IMR-90 (cell line): ENCODE results near the gene NTSR1. TPM values are rescaled to one million over a fixed set of nuclear protein-coding genes. Genes with fewer than 3 reads are reported as not detected.

Source experiments
- ATAC-seq: fragments of 200-7000 bp; cut with Tn5 transposase; 2 replicates; pipeline ENCODE4 v1.9.1; 2020; ENCODE audit warnings: low read depth, mild to moderate bottlenecking, moderate library complexity
- BruUV-seq: library from RNA; stranded (reverse); fragments of 400-500 nt; replicated peaks from 2 replicates; lab custom pipeline; 2021; lab: Mats Ljungman, UMichigan
- CTCF ChIA-PET: fragments of 300-600 bp; formaldehyde crosslinking; extraction: SDS; loops from one replicate; lab custom pipeline; 2021; ENCODE audit warnings: antibody characterized with exemption; lab: Yijun Ruan, JAX
- POLR2A ChIA-PET: fragments of 300-600 bp; sonication (Branson Sonifier 250); formaldehyde crosslinking; loops from one replicate; lab custom pipeline; 2022; ENCODE audit warnings: antibody characterized with exemption; ENCODE audit not compliant: unreplicated experiment; lab: Charles Lee
- DNase-seq: peaks from one replicate; pipeline ENCODE4 v3.0.0; 2013
- H2AFZ ChIP-seq: replicated peaks from 2 replicates; pipeline ENCODE3; 2013; ENCODE audit warnings: low read length, mild to moderate bottlenecking; ENCODE audit not compliant: poor library complexity
- H2AK5ac ChIP-seq: 2 replicates; pipeline ENCODE4 v1.6.1; 2013; ENCODE audit warnings: low read depth, low read length, inconsistent platforms
- H2AK9ac ChIP-seq: replicated peaks from 2 replicates; pipeline ENCODE3; 2013; ENCODE audit warnings: mild to moderate bottlenecking, low read depth, low read length, moderate library complexity; ENCODE audit not compliant: poor library complexity
- H2BK120ac ChIP-seq: 2 replicates; pipeline ENCODE4 v1.6.1; 2013; ENCODE audit warnings: low read depth, low read length, inconsistent platforms
- H2BK15ac ChIP-seq: 3 replicates; pipeline ENCODE4 v1.6.1; 2013; ENCODE audit warnings: low read depth, low read length, inconsistent platforms
- H2BK20ac ChIP-seq: 2 replicates; pipeline ENCODE4 v1.6.1; 2013; ENCODE audit warnings: low read depth, mild to moderate bottlenecking, inconsistent platforms, low read length, moderate library complexity
- H2BK5ac ChIP-seq: 2 replicates; pipeline ENCODE4 v1.6.1; 2013; ENCODE audit warnings: mild to moderate bottlenecking, low read depth, low read length, inconsistent platforms; ENCODE audit not compliant: poor library complexity, severe bottlenecking
- H3K14ac ChIP-seq: replicated peaks from 2 replicates; pipeline ENCODE4 v1.6.1; 2013; ENCODE audit warnings: low read depth, low read length, inconsistent platforms
- H3K18ac ChIP-seq: 2 replicates; pipeline ENCODE4 v1.6.1; 2013; ENCODE audit warnings: low read depth, low read length, control low read depth
- H3K23ac ChIP-seq: 2 replicates; pipeline ENCODE4 v1.6.1; 2013; ENCODE audit warnings: low read depth, low read length, inconsistent platforms
- H3K27ac ChIP-seq: 2 replicates; pipeline ENCODE4 v1.5.1; 2013; ENCODE audit warnings: mild to moderate bottlenecking, control low read depth, low read length; ENCODE audit not compliant: insufficient read depth
- H3K27me3 ChIP-seq: 2 replicates; pipeline ENCODE4 v1.6.1; 2013; ENCODE audit warnings: low read length; ENCODE audit not compliant: control insufficient read depth, insufficient read depth
- H3K36me3 ChIP-seq: 2 replicates; pipeline ENCODE4 v1.6.1; 2013; ENCODE audit warnings: low read length, mixed read lengths; ENCODE audit not compliant: control insufficient read depth, insufficient read depth
- H3K4ac ChIP-seq: 2 replicates; pipeline ENCODE4 v1.6.1; 2013; ENCODE audit warnings: low read depth, low read length, inconsistent platforms
- H3K4me1 ChIP-seq: 2 replicates; pipeline ENCODE4 v1.6.1; 2013; ENCODE audit warnings: low read length, mixed read lengths; ENCODE audit not compliant: control insufficient read depth, insufficient read depth
- H3K4me2 ChIP-seq: 2 replicates; pipeline ENCODE4 v1.6.1; 2013; ENCODE audit warnings: low read depth, mild to moderate bottlenecking, control low read depth, low read length, moderate library complexity
- H3K4me3 ChIP-seq: 2 replicates; pipeline ENCODE4 v1.5.1; 2013; ENCODE audit warnings: low read depth, mild to moderate bottlenecking, control low read depth, low read length, moderate library complexity; ENCODE audit not compliant: insufficient read depth
- H3K56ac ChIP-seq: 2 replicates; pipeline ENCODE4 v1.6.1; 2013; ENCODE audit warnings: low read length, inconsistent platforms; ENCODE audit not compliant: insufficient read depth; ENCODE audit errors: extremely low read depth
- H3K79me1 ChIP-seq, 2 experiments: 2 replicates each; pipeline ENCODE4 v1.6.1; 2013; ENCODE audit warnings: low read length in 2 of 2, inconsistent platforms in 1 of 2, low read depth in 1 of 2
- H3K9ac ChIP-seq: 2 replicates; pipeline ENCODE4 v1.6.1; 2013; ENCODE audit warnings: low read depth, low read length, control low read depth
- H3K9me1 ChIP-seq: 2 replicates; pipeline ENCODE4 v1.6.1; 2013; ENCODE audit warnings: low read length, inconsistent platforms; ENCODE audit not compliant: insufficient read depth
- H3K9me3 ChIP-seq: 2 replicates; pipeline ENCODE4 v1.6.1; 2013; ENCODE audit warnings: low read length; ENCODE audit not compliant: control insufficient read depth, insufficient read depth
- H4K20me1 ChIP-seq: 2 replicates; pipeline ENCODE4 v1.6.1; 2013; ENCODE audit warnings: low read length, inconsistent platforms; ENCODE audit not compliant: insufficient read depth
- H4K5ac ChIP-seq: 2 replicates; pipeline ENCODE4 v1.6.1; 2013; ENCODE audit warnings: mild to moderate bottlenecking, low read depth, low read length, control low read depth
- H4K8ac ChIP-seq, 2 experiments: 2 replicates each; pipeline ENCODE4 v1.6.1; 2013; ENCODE audit warnings: low read depth in 2 of 2, low read length in 2 of 2, control low read depth in 1 of 2, inconsistent platforms in 1 of 2
- H4K91ac ChIP-seq: 2 replicates; pipeline ENCODE4 v1.6.1; 2013; ENCODE audit warnings: low read depth, low read length, inconsistent platforms; ENCODE audit not compliant: insufficient read depth
- BHLHE40 ChIP-seq: fragments of 150-350 bp; IDR thresholded peaks from 2 replicates; pipeline ENCODE4 v1.6.1; 2016; ENCODE audit warnings: mild to moderate bottlenecking, low read depth, low read length
- CEBPB ChIP-seq: IDR thresholded peaks from 2 replicates; pipeline ENCODE4 v1.6.1; 2012; ENCODE audit warnings: low read depth, low read length, improper control_type of control experiment
- CHD1 ChIP-seq: IDR thresholded peaks from 2 replicates; pipeline ENCODE4 v1.6.1; 2012; ENCODE audit warnings: low read depth, low read length, improper control_type of control experiment
- ELK1 ChIP-seq: fragments of 150-350 bp; IDR thresholded peaks from 2 replicates; pipeline ENCODE4 v1.6.1; 2016; ENCODE audit warnings: low read depth, mild to moderate bottlenecking, low read length, moderate library complexity, borderline replicate concordance
- FOS ChIP-seq: fragments of 150-350 bp; IDR thresholded peaks from 2 replicates; pipeline ENCODE4 v1.6.1; 2016; ENCODE audit warnings: low read depth, low read length
- MAFK ChIP-seq: IDR thresholded peaks from 2 replicates; pipeline ENCODE4 v1.6.1; 2012; ENCODE audit warnings: low read depth, low read length, improper control_type of control experiment
- MAZ ChIP-seq: IDR thresholded peaks from 2 replicates; pipeline ENCODE4 v1.6.1; 2012; ENCODE audit warnings: low read depth, mild to moderate bottlenecking, low read length, improper control_type of control experiment, moderate library complexity, borderline replicate concordance
- MXI1 ChIP-seq: IDR thresholded peaks from 2 replicates; pipeline ENCODE4 v1.6.1; 2012; ENCODE audit warnings: low read depth, mild to moderate bottlenecking, low read length, moderate library complexity, borderline replicate concordance
- NFE2L2 ChIP-seq: fragments of 150-350 bp; IDR thresholded peaks from 2 replicates; pipeline ENCODE4 v1.6.1; 2016; ENCODE audit warnings: low read depth, mild to moderate bottlenecking, low read length
- POLR2A ChIP-seq: IDR thresholded peaks from 2 replicates; pipeline ENCODE4 v1.6.1; 2012; ENCODE audit warnings: mild to moderate bottlenecking, low read depth, low read length
- RAD21 ChIP-seq: IDR thresholded peaks from 2 replicates; pipeline ENCODE4 v1.6.1; 2012; ENCODE audit warnings: low read length, improper control_type of control experiment
- RCOR1 ChIP-seq: IDR thresholded peaks from 2 replicates; pipeline ENCODE4 v1.6.1; 2012; ENCODE audit warnings: mild to moderate bottlenecking, low read length, improper control_type of control experiment; ENCODE audit not compliant: insufficient replicate concordance
- RFX5 ChIP-seq: IDR thresholded peaks from 2 replicates; pipeline ENCODE4 v1.8.0; 2012; ENCODE audit warnings: low read depth, mild to moderate bottlenecking, low read length, moderate library complexity
- SMC3 ChIP-seq: fragments of 150-350 bp; IDR thresholded peaks from 2 replicates; pipeline ENCODE4 v1.6.1; 2016; ENCODE audit warnings: low read depth, mild to moderate bottlenecking, antibody characterized with exemption, low read length, moderate library complexity
- USF2 ChIP-seq: fragments of 150-350 bp; IDR thresholded peaks from 2 replicates; pipeline ENCODE4 v1.6.1; 2017; ENCODE audit warnings: mild to moderate bottlenecking, antibody characterized with exemption, low read length, low read depth
- WGBS, 2 experiments: methylation state at CpG; one replicate each; pipeline versions ENCODE4 v1.1.5 to v1.1.7; 2013; ENCODE audit warnings: missing lambda C conversion rate in 2 of 2; ENCODE audit not compliant: insufficient read length in 1 of 2; ENCODE audit errors: extremely low coverage in 2 of 2; 5-methylcytosine and 5-hydroxymethylcytosine counted together
- dilution Hi-C: fragments of 300-500 bp; cut with HindIII; formaldehyde crosslinking; loops from one replicate; pipeline ENCODE4 v1.14.3; 2018; ENCODE audit warnings: low sequenced_read_pairs; ENCODE audit not compliant: unreplicated experiment
- in situ Hi-C: fragments of 300-500 bp; cut with MboI; formaldehyde crosslinking; loops from 3 replicates; pipeline ENCODE4 v1.14.3; 2019; ENCODE audit warnings: low sequenced_read_pairs, inconsistent platforms, mixed read lengths
- intact Hi-C: fragments of 100-400 bp; cut with micrococcal nuclease; formaldehyde crosslinking; loops from 2 replicates; pipeline ENCODE4 v1.10.0; 2022
- polyA plus RNA-seq, 3 experiments: library from polyadenylated mRNA; depleted of rRNA; stranded (reverse); fragments of >200 nt; gene quantifications; 2 replicates each; pipeline ENCODE4 v1.2.3, GENCODE V29; 2012; ENCODE audit warnings: low replicate concordance in 1 of 3
- total RNA-seq: library from RNA; depleted of rRNA; stranded (reverse); fragments of >200 nt; gene quantifications from 2 replicates; pipeline ENCODE4 v1.2.3, GENCODE V29; 2012
- TF ChIP-seq, protein P1 (sequence below): conservative IDR thresholded peaks from 2 replicates; pipeline ENCODE4 v1.5.1; 2012; ENCODE audit warnings: mild to moderate bottlenecking, low read depth, low read length, improper control_type of control experiment

NTSR1 gene
- total and polyA plus RNA-seq, 2 of the 4 experiments (the other 2 are of a cell fraction) = 0.54 to 1.8 TPM

- no peak overlapping the region for H3K9ac ChIP-seq
- no peak overlapping the region for H3K56ac ChIP-seq
- no peak overlapping the region for H3K18ac ChIP-seq
- no peak overlapping the region for H4K91ac ChIP-seq
- peaks cover 9% of the 10 kb centered on the region; the same call in 1 of the 2 replicates for H3K27me3 ChIP-seq
- DNase-seq (no peak), ATAC-seq (no peak)
- H3K4me3 ChIP-seq = no peak overlapping the region
- H3K79me1 ChIP-seq = no peaks in the 10 kb centered on the region
- dilution Hi-C loops = no loop called here
- no peak overlapping the region for H3K4ac ChIP-seq
- no peak overlapping the region for H2BK15ac ChIP-seq
- H3K4me2 ChIP-seq = no peak overlapping the region
- H4K5ac ChIP-seq = no peak overlapping the region
- H3K23ac ChIP-seq = no peak overlapping the region
- no peak overlapping the region for H2BK120ac ChIP-seq
- H2AFZ ChIP-seq = no peak overlapping the region
- POLR2A ChIA-PET = no interaction called here
- no peak overlapping the region for H2AK5ac ChIP-seq
- peaks cover 2% of the 10 kb centered on the region; the same call in 1 of the 2 replicates for H3K9me3 ChIP-seq
- TF ChIP-seq MXI1 (no peak), CEBPB (no peak), POLR2A (no peak), RAD21 (no peak), FOS (no peak), ELK1 (no peak), MAZ (no peak), MAFK (no peak), BHLHE40 (no peak), CHD1 (no peak), USF2 (no peak), RCOR1 (no peak), SMC3 (no peak), NFE2L2 (no peak), RFX5 (no peak)
- TF ChIP-seq, protein P1, sequence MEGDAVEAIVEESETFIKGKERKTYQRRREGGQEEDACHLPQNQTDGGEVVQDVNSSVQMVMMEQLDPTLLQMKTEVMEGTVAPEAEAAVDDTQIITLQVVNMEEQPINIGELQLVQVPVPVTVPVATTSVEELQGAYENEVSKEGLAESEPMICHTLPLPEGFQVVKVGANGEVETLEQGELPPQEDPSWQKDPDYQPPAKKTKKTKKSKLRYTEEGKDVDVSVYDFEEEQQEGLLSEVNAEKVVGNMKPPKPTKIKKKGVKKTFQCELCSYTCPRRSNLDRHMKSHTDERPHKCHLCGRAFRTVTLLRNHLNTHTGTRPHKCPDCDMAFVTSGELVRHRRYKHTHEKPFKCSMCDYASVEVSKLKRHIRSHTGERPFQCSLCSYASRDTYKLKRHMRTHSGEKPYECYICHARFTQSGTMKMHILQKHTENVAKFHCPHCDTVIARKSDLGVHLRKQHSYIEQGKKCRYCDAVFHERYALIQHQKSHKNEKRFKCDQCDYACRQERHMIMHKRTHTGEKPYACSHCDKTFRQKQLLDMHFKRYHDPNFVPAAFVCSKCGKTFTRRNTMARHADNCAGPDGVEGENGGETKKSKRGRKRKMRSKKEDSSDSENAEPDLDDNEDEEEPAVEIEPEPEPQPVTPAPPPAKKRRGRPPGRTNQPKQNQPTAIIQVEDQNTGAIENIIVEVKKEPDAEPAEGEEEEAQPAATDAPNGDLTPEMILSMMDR = no peak
- H3K9me1 ChIP-seq = no peaks in the 10 kb centered on the region
- intact Hi-C loops = no loop called here
- no peak overlapping the region for H2AK9ac ChIP-seq
- H3K27ac ChIP-seq = no peak overlapping the region
- no peak overlapping the region for H2BK5ac ChIP-seq
- H3K36me3 ChIP-seq = no peaks in the 10 kb centered on the region
- CTCF ChIA-PET = interaction anchor here (0.6 kb wide), 1 partner anchor 1030 kb away, joined by 3 read pairs; no protein-coding TSS in a partner anchor
- WGBS, 2 experiments = 97% methylated on average over 5 of the region's 6 CpGs; no CpG with 5 or more reads in 1 of the 2 experiments
- BruUV-seq = no TSS peak
- no peak overlapping the region for H3K14ac ChIP-seq
- in situ Hi-C loops = no loop called here
- peaks cover 2% of the 10 kb centered on the region; the same call in 1 of the 2 replicates for H3K4me1 ChIP-seq
- H4K20me1 ChIP-seq = no peaks in the 10 kb centered on the region
- no peak overlapping the region for H2BK20ac ChIP-seq
- H4K8ac ChIP-seq = no peak overlapping the region
Observed at GRCh38 chr20:62761759-62762131, 53.1 kb downstream of the NTSR1 start.
